Heart left ventricle (tissue), 16 donors: ENCODE measurements around the gene AKAP17A. TPM values are rescaled to one million over a fixed set of nuclear protein-coding genes. Genes with fewer than 3 reads are reported as not detected.
"Not testable (repeated sequence)": the region's sequence is repeated elsewhere in the genome, so short reads cannot be mapped to it uniquely, and the experiment has no call there.

Experiments used
- ATAC-seq, 4 donors: fragments of 200-7000 bp; cut with Tn5 transposase; one replicate each; pipeline ENCODE4 v1.9.1; 2020 to 2022; ENCODE audit warnings: moderate library complexity in 4 of 4, mild to moderate bottlenecking in 3 of 4, moderate number of reproducible peaks in 1 of 4
- DNase-seq, 5 donors: peaks; one replicate each; pipeline ENCODE4 v3.0.0-alpha.2; 2020
- H3K27ac ChIP-seq, 12 donors: fragments of 200-600 bp; sonication (generic) in 4 of 12; one replicate each; pipeline versions ENCODE4 v1.5.0 to v1.8.0; 2016 to 2022; ENCODE audit warnings: mild to moderate bottlenecking in 2 of 12
- H3K27me3 ChIP-seq, 9 donors: fragments of 200-600 bp; sonication (generic) in 2 of 9; one replicate each; pipeline versions ENCODE4 v1.5.1 to v1.8.0; 2016 to 2022; ENCODE audit warnings: mild to moderate bottlenecking in 3 of 9
- H3K36me3 ChIP-seq, 9 donors: fragments of 200-600 bp; sonication (generic) in 2 of 9; one replicate each; pipeline versions ENCODE4 v1.5.0 to v1.8.0; 2018 to 2022; ENCODE audit warnings: mild to moderate bottlenecking in 2 of 9
- H3K4me1 ChIP-seq, 12 donors: fragments of 200-600 bp; sonication (generic) in 4 of 12; one replicate each; pipeline versions ENCODE4 v1.5.0 to v1.8.0; 2016 to 2022; ENCODE audit warnings: mild to moderate bottlenecking in 3 of 12
- H3K4me3 ChIP-seq, 12 donors: fragments of 200-600 bp; sonication (generic) in 4 of 12; one replicate each; pipeline versions ENCODE4 v1.5.0 to v1.8.0; 2017 to 2022; ENCODE audit warnings: mild to moderate bottlenecking in 9 of 12, moderate library complexity in 4 of 12
- H3K9me3 ChIP-seq, 12 donors: fragments of 200-600 bp; sonication (generic) in 4 of 12; one replicate each; pipeline versions ENCODE4 v1.5.0 to v1.8.0; 2016 to 2022; ENCODE audit warnings: mild to moderate bottlenecking in 1 of 12
- CTCF ChIP-seq, 12 donors: fragments of 200-600 bp; sonication (generic) in 4 of 12; IDR thresholded peaks; one replicate each; pipeline versions ENCODE4 v1.5.0 to v1.8.0; 2018 to 2022; ENCODE audit warnings: antibody characterized with exemption in 12 of 12, mild to moderate bottlenecking in 5 of 12
- POLR2A ChIP-seq, 2 donors: fragments of 450-650 bp; IDR thresholded peaks; one replicate each; pipeline ENCODE4 v1.6.1; 2017; ENCODE audit warnings: antibody characterized with exemption in 2 of 2, mild to moderate bottlenecking in 2 of 2, moderate library complexity in 2 of 2
- WGBS, 4 donors: extraction: QIAGEN DNeasy Blood & Tissue Kit in 2 of 4; methylation state at CpG; one replicate each; pipeline versions ENCODE4 v1.1.5 to v1.1.7; 2013 to 2018; 5-methylcytosine and 5-hydroxymethylcytosine counted together
- intact Hi-C, 10 donors: fragments of 100-400 bp; cut with DNase I; formaldehyde crosslinking; loops; one replicate each; pipeline versions ENCODE4 v1.11.1 to v1.14.2; 2022
- polyA plus RNA-seq, 2 donors: library from polyadenylated mRNA; stranded (reverse); fragments of 200-250 nt; gene quantifications; one replicate each; pipeline ENCODE4 v1.2.3, GENCODE V29; 2013
- total RNA-seq, 9 donors: library from RNA; depleted of rRNA in 2 of 9; stranded (reverse); fragments of >200 nt in 2 of 9; fragmentation: NEBNext Ultra II Directional in 3 of 9; extraction: Animal tissue kit (Norgen Biotek cat#: 25700) in 3 of 9; gene quantifications; one replicate each; pipeline versions ENCODE4 v1.1.0 to v1.2.4, GENCODE V29; 2016 to 2023
- donor health status: ischemic (EF 13 %, LVEDD 7.1; RV severe dilation, severe dysfunction).
- donor health status: healthy with polysubstance abuse.
- donor health status: DM: no; HTN: yes; CAD: no.
- donor health status: DM: no; HTN: no; CAD: no.
- donor health status: ischemic (EF 25% LVEDD 6.9; RV normal size, moderate dysfunction).
- donor health status: ischemic (EF 25% LVEDD 5.7; RV mildly dilated, moderate dysfunction).
- donor health status: healthy.
- donor health status: DM: yes; HTN: yes; CAD: no.
- donor health status: ischemic (EF 35%, LVEDD 5.7; RV mildly dilated, moderate dysfunction).
- donor health status: nonischemic (EF 11% LVEDD 7.7; RV severe dilation, severe dysfunction).
- donor health status: DM: yes; HTN: yes; CAD: no.
- donor health status: PGD.
- donor health status: ischemic (EF 29% LVEDD 5.4; RV normal size, mild dysfunction).
- donor health status: nonischemic (EF 23%, LVEDD 6.1; RV moderate dilation, normal function).

AKAP17A gene
- total and polyA plus RNA-seq, 11 donors: 12.5 to 20.4 (median 16.1) TPM

GRCh38 chrX:1561164-1561563 lies 30.2 kb upstream of the AKAP17A start:
- TF ChIP-seq CTCF (IDR thresholded peaks at IDR 0.05) (no peak), POLR2A (IDR thresholded peaks at IDR 0.05) (no peak)
- Histone ChIP-seq H3K9me3 (no peaks in the 10 kb centered on the region), H3K4me1 (peaks cover 0 to 8% (median 0%) of the 10 kb centered on the region in 12 donors), H3K27ac (no peak overlapping the region), H3K27me3 (no peaks in the 10 kb centered on the region), H3K36me3 (no peaks in the 10 kb centered on the region), H3K4me3 (no peak overlapping the region)
- 46 to 59% (median 50%) methylated on average over 2 of the region's 2 CpGs for WGBS, 4 donors
- intact Hi-C loops: no loop called here
- DNase-seq: no peak
- ATAC-seq: no peak

GRCh38 chrX:1564077-1564476 lies 27.3 kb upstream of the AKAP17A start:
- DNase-seq, ATAC-seq, H3K27me3 ChIP-seq, H3K4me1 ChIP-seq, H3K9me3 ChIP-seq, H3K36me3 ChIP-seq, H3K4me3 ChIP-seq, H3K27ac ChIP-seq, intact Hi-C loops: not testable (repeated sequence)
- WGBS, 4 donors: 86 to 89% (median 88%) methylated on average over 7 of the region's 7 CpGs

GRCh38 chrX:1564750-1565683 lies 26.4 kb upstream of the AKAP17A start:
- intact Hi-C loops: no loop called here

DNA sequence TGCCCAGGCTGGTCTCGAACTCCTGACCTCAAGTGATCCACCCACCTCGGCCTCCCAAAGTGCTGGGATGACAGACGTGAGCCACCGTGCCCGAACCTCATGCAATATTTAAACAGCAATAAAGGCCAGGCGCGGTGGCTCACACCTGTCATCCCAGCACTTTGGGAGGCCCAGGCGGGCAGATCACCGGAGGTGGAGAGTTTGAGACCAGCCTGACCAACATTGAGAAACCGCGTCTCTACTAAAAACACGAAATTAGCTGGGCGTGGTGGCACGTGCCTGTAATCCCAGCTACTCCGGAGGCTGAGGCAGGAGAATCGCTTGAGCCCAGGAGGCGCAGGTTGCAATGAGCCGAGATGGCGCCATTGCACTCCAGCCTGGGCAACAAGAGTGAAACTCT lies 17.2 kb upstream of the AKAP17A start:
- H3K9me3 ChIP-seq, DNase-seq, H3K27ac ChIP-seq, H3K4me3 ChIP-seq, H3K27me3 ChIP-seq, H3K36me3 ChIP-seq, ATAC-seq: not testable (repeated sequence)
- intact Hi-C loops: loop anchor here in 2 of 10 donors (5.0 to 10.0 kb wide), 2 partner anchors 109 to 117 kb away; no protein-coding TSS in a partner anchor
- WGBS, 4 donors: 91 to 95% (median 93%) methylated on average over 19 of the region's 19 CpGs
- peaks cover 0 to 18% (median 0%) of the 10 kb centered on the region in 12 donors for H3K4me1 ChIP-seq

More at GRCh38 chrX:1564750-1565683, 26.4 kb upstream of the AKAP17A start:
- H3K9me3 ChIP-seq: no peaks in the 10 kb centered on the region
- no peaks in the 10 kb centered on the region for H3K36me3 ChIP-seq
- no peak overlapping the region for H3K4me3 ChIP-seq
- DNase-seq (no peak), ATAC-seq (no peak)
- no peak overlapping the region for H3K27ac ChIP-seq
- WGBS, 4 donors: 61 to 68% (median 65%) methylated on average over 10 of the region's 10 CpGs
- no peak for TF ChIP-seq CTCF (IDR thresholded peaks at IDR 0.05)
- TF ChIP-seq POLR2A (IDR thresholded peaks at IDR 0.05): no peak
- H3K27me3 ChIP-seq: no peaks in the 10 kb centered on the region
- H3K4me1 ChIP-seq: peaks cover 0 to 8% (median 0%) of the 10 kb centered on the region in 12 donors

- Histone ChIP-seq H3K27ac (no peak overlapping the region), H3K36me3 (no peaks in the 10 kb centered on the region), H3K9me3 (no peaks in the 10 kb centered on the region), H3K4me1 (peaks cover 0 to 7% (median 0%) of the 10 kb centered on the region in 12 donors), H3K27me3 (peaks cover 0 to 6% (median 0%) of the 10 kb centered on the region in 9 donors), H3K4me3 (no peak overlapping the region)
- 57 to 62% (median 59%) methylated on average over 6 of the region's 6 CpGs for WGBS, 4 donors
- DNase-seq (no peak), ATAC-seq (no peak)
- intact Hi-C loops: loop anchor here in 5 of 10 donors (5.0 to 10.0 kb wide), 4 partner anchors 39 to 119 kb away; partner anchors contain the start of gene P2RY8 (in 1 of the 5)
- TF ChIP-seq CTCF (IDR thresholded peaks at IDR 0.05) (no peak), POLR2A (IDR thresholded peaks at IDR 0.05) (no peak)
Observed at GRCh38 chrX:1576201-1576992, 15.0 kb upstream of the AKAP17A start.
